NT2/D1 (cell line): Measurements from ENCODE around the gene RAB32.

ENCODE experiments used
- DNase-seq: peaks from one replicate; pipeline ENCODE4 v3.0.0-alpha.2; 2011; ENCODE audit warnings: low read depth, low spot score
- H3K27me3 ChIP-seq: 2 replicates; pipeline ENCODE4 v1.6.0; 2011; ENCODE audit warnings: mild to moderate bottlenecking; ENCODE audit not compliant: insufficient read length, insufficient read depth
- H3K36me3 ChIP-seq: 2 replicates; pipeline ENCODE4 v1.6.1; 2011; ENCODE audit warnings: mild to moderate bottlenecking, low read length, mixed read lengths; ENCODE audit not compliant: insufficient read depth, insufficient read length
- H3K4me1 ChIP-seq: 2 replicates; pipeline ENCODE4 v1.5.1; 2011; ENCODE audit not compliant: insufficient read depth, insufficient read length
- H3K4me3 ChIP-seq: 2 replicates; pipeline ENCODE4 v1.5.1; 2011; ENCODE audit warnings: low read depth; ENCODE audit not compliant: insufficient read length
- H3K9ac ChIP-seq: 2 replicates; pipeline ENCODE4 v1.6.0; 2011; ENCODE audit warnings: low read depth; ENCODE audit not compliant: insufficient read length
- H3K9me3 ChIP-seq: 2 replicates; pipeline ENCODE4 v1.5.1; 2011; ENCODE audit warnings: mild to moderate bottlenecking, low read length; ENCODE audit not compliant: insufficient read depth
- SUZ12 ChIP-seq: IDR thresholded peaks from 2 replicates; pipeline ENCODE4 v1.6.1; 2011; ENCODE audit not compliant: insufficient read length, insufficient read depth; ENCODE audit errors: extremely low read depth
- YY1 ChIP-seq: IDR thresholded peaks from 2 replicates; pipeline ENCODE4 v1.6.1; 2011; ENCODE audit not compliant: insufficient read length, insufficient read depth
- ZNF274 ChIP-seq: IDR thresholded peaks from 2 replicates; pipeline ENCODE4 v1.6.1; 2011; ENCODE audit warnings: mild to moderate bottlenecking, low read depth, low read length

Gene RAB32

GRCh38 chr6:146595972-146596731, 52.5 kb downstream of the RAB32 start:
- no peaks in the 10 kb centered on the region for H3K9me3 ChIP-seq
- H3K4me1 ChIP-seq: no peaks in the 10 kb centered on the region
- H3K36me3 ChIP-seq: no peaks in the 10 kb centered on the region
- H3K9ac ChIP-seq: no peak overlapping the region
- H3K4me3 ChIP-seq: no peak overlapping the region
- TF ChIP-seq ZNF274: no peak
- no peak for TF ChIP-seq YY1
- no peak for DNase-seq
- H3K27me3 ChIP-seq: no peaks in the 10 kb centered on the region

- no peaks in the 10 kb centered on the region for H3K36me3 ChIP-seq
- H3K9me3 ChIP-seq: no peaks in the 10 kb centered on the region
- no peak for TF ChIP-seq YY1
- TF ChIP-seq ZNF274: no peak
- TF ChIP-seq SUZ12: no peak
- DNase-seq: peak; percentile 35
- peak within 1 kb of the TSS; percentile 65 for H3K9ac ChIP-seq
- peak within 1 kb of the TSS; percentile 38 for H3K4me3 ChIP-seq
- no peaks in the 10 kb centered on the region for H3K4me1 ChIP-seq
- H3K27me3 ChIP-seq: no peaks in the 10 kb centered on the region
These were observed 55.3 kb downstream of the RAB32 start, which contains the start of gene ADGB for GRCh38 chr6:146598772-146599405. Gene ADGB (plus strand): TSS chr6:146598972. CDS start chr6:146599041, 69 bp downstream.

- no peaks in the 10 kb centered on the region for H3K4me1 ChIP-seq
- no peaks in the 10 kb centered on the region for H3K27me3 ChIP-seq
- H3K9ac ChIP-seq: no peak overlapping the region
- no peak for DNase-seq
- H3K9me3 ChIP-seq: no peaks in the 10 kb centered on the region
- H3K4me3 ChIP-seq: no peak overlapping the region
- TF ChIP-seq YY1 (no peak), ZNF274 (no peak), SUZ12 (no peak)
- no peaks in the 10 kb centered on the region for H3K36me3 ChIP-seq
These were observed 57.7 kb downstream of the RAB32 start for GRCh38 chr6:146601352-146601751.

GRCh38 chr6:146602526-146602925, 58.9 kb downstream of the RAB32 start:
- Histone ChIP-seq H3K27me3 (no peaks in the 10 kb centered on the region), H3K36me3 (no peaks in the 10 kb centered on the region), H3K4me1 (no peaks in the 10 kb centered on the region), H3K4me3 (no peak overlapping the region), H3K9me3 (no peaks in the 10 kb centered on the region), H3K9ac (no peak overlapping the region)
- TF ChIP-seq YY1 (no peak), SUZ12 (no peak), ZNF274 (no peak)
- no peak for DNase-seq
